Adrenal gland (tissue), 5 donors: ENCODE data around the gene CAMK1D.

Experiments used
- POLR2A ChIP-seq, 2 donors: fragments of 450-650 bp; IDR thresholded peaks; one replicate each; pipeline ENCODE4 v1.6.1; 2017; ENCODE audit warnings: antibody characterized with exemption in 2 of 2, mild to moderate bottlenecking in 2 of 2, moderate library complexity in 1 of 2
- TF ChIP-seq, protein P1 (sequence below), 6 experiments: fragments of 450-650 bp in 4 of 6; fragments of 200-600 bp in 2 of 6; sonication (generic) in 1 of 6; IDR thresholded peaks; 1 replicate in 5 of 6; 2 replicates in 1 of 6; pipeline versions ENCODE4 v1.5.1 to v1.8.0; 2016 to 2021; ENCODE audit warnings: antibody characterized with exemption in 6 of 6, mild to moderate bottlenecking in 2 of 6, moderate library complexity in 1 of 6
- donor health status: DM: no; HTN: no; CAD: no.

DNA sequence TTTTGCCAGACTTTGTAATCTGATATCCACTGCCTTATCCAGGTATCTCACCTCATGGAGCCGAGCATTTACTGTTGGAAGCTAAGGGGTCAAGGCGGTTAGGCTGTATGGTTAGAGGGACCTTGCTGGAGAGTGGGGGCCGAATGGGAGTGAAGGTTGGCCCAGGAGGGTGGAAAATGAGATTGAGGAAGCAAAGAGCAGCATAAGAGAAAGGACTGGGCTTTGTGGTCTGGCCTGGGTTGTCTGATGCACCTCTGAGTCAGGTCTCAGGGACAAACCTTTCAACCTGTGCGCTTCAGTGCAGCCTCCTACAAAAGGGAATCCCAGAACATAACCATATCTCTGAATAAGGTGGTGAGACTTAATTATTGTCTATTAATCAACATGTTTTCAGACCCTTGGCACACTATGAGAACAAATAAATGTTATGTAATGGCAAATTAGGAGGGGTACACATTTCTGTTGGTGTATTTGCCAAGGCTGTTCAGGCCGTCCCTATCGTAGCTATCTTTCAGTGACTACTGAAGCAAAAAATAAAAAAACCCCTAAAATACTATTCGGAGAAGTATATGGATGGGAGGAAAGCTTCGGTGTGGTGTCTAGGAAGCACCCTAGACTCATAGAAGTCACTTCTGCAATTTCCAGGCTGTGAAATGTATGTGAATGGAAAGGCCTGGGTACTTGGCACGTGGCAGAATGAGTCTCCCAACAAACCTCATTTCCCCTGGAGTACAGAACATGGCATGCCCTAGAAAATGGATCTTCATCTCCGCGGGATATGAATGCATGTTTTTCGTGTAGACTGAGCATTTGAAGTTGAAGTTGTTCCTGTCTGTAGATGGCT is 4.3 kb downstream of the CAMK1D start:
- TF ChIP-seq, protein P1, sequence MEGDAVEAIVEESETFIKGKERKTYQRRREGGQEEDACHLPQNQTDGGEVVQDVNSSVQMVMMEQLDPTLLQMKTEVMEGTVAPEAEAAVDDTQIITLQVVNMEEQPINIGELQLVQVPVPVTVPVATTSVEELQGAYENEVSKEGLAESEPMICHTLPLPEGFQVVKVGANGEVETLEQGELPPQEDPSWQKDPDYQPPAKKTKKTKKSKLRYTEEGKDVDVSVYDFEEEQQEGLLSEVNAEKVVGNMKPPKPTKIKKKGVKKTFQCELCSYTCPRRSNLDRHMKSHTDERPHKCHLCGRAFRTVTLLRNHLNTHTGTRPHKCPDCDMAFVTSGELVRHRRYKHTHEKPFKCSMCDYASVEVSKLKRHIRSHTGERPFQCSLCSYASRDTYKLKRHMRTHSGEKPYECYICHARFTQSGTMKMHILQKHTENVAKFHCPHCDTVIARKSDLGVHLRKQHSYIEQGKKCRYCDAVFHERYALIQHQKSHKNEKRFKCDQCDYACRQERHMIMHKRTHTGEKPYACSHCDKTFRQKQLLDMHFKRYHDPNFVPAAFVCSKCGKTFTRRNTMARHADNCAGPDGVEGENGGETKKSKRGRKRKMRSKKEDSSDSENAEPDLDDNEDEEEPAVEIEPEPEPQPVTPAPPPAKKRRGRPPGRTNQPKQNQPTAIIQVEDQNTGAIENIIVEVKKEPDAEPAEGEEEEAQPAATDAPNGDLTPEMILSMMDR (IDR thresholded peaks at IDR 0.05) = no peak
- no peak for TF ChIP-seq POLR2A (IDR thresholded peaks at IDR 0.05)
